NCI-H446 treated with DMSO at 0.1 percent for 48 hours (cell line): Measurements from ENCODE around the gene RSPH1.

ENCODE experiments used
- DNase-seq: peaks from one replicate; lab custom pipeline; 2025; lab: John Stamatoyannopoulos, UW

The RSPH1 gene

GRCh38 chr21:42466700-42467099 lies 29.3 kb downstream of the RSPH1 start:
- DNase-seq, result no peak

- no peak for DNase-seq
Observed at GRCh38 chr21:42465803-42466127, 30.3 kb downstream of the RSPH1 start.

- DNase-seq, result no peak
Observed at GRCh38 chr21:42465008-42465802, 30.8 kb downstream of the RSPH1 start.

GRCh38 chr21:42463861-42464515 lies 32.0 kb downstream of the RSPH1 start:
- DNase-seq, result no peak

GRCh38 chr21:42461881-42462877 lies 33.8 kb downstream of the RSPH1 start:
- DNase-seq, result no peak

GRCh38 chr21:42461185-42461520 lies 34.9 kb downstream of the RSPH1 start:
- DNase-seq, result no peak

GRCh38 chr21:42460391-42461184 lies 35.4 kb downstream of the RSPH1 start:
- DNase-seq, result no peak

- DNase-seq, result no peak
Observed at GRCh38 chr21:42459546-42460215, 36.3 kb downstream of the RSPH1 start.

- DNase-seq, result no peak
Observed at GRCh38 chr21:42459082-42459460, 37.0 kb downstream of the RSPH1 start.

GRCh38 chr21:42456457-42456856 lies 39.6 kb downstream of the RSPH1 start:
- DNase-seq, result no peak

- DNase-seq, result no peak
Observed at GRCh38 chr21:42455754-42456440, 40.1 kb downstream of the RSPH1 start.

- DNase-seq, result no peak
Observed at GRCh38 chr21:42455196-42455595, 40.8 kb downstream of the RSPH1 start.

GRCh38 chr21:42454786-42455185 lies 41.2 kb downstream of the RSPH1 start:
- DNase-seq, result no peak

GRCh38 chr21:42453986-42454570 lies 41.9 kb downstream of the RSPH1 start:
- DNase-seq, result no peak

GRCh38 chr21:42453224-42453985 lies 42.6 kb downstream of the RSPH1 start:
- no peak for DNase-seq

- DNase-seq, result no peak
Observed at GRCh38 chr21:42452401-42453223, 43.4 kb downstream of the RSPH1 start.

- DNase-seq, result no peak
Observed at GRCh38 chr21:42451941-42452340, 44.1 kb downstream of the RSPH1 start.

- no peak for DNase-seq
Observed at GRCh38 chr21:42448686-42449085, 47.3 kb downstream of the RSPH1 start.

- no peak for DNase-seq
Observed at GRCh38 chr21:42447732-42448131, 48.3 kb downstream of the RSPH1 start.
